HepG2 (cell line): ENCODE measurements around the gene THADA. TPM values are rescaled to one million over a fixed set of nuclear protein-coding genes. Genes with fewer than 3 reads are reported as not detected.
A peak's percentile ranks its signal among the peaks of the same experiment; 100 is the strongest.

ENCODE experiments used
- CAMTA2 ChIP-seq: sonication (generic); formaldehyde crosslinking; IDR thresholded peaks from 2 replicates; pipeline ENCODE4 v1.4.0; 2020; ENCODE audit warnings: mild to moderate bottlenecking, missing genetic modification reagents, borderline replicate concordance
- CENPBD1 ChIP-seq: sonication (generic); formaldehyde crosslinking; IDR thresholded peaks from 2 replicates; pipeline ENCODE4 v1.8.0; 2022; ENCODE audit warnings: missing genetic modification reagents, low read depth, mild to moderate bottlenecking, borderline replicate concordance
- FOXA3 ChIP-seq: IDR thresholded peaks from 2 replicates; pipeline ENCODE4 v1.6.1; 2016; ENCODE audit warnings: missing genetic modification reagents, missing compliant biosample characterization
- HOXA9 ChIP-seq: sonication (generic); formaldehyde crosslinking; IDR thresholded peaks from 2 replicates; pipeline ENCODE4 v1.8.1; 2022; ENCODE audit warnings: missing genetic modification reagents, mild to moderate bottlenecking, moderate library complexity, borderline replicate concordance
- KLF16 ChIP-seq, 2 experiments: sonication (generic) in 1 of 2; formaldehyde crosslinking in 1 of 2; IDR thresholded peaks; 2 replicates each; pipeline versions ENCODE4 v1.6.1 to v1.8.0; 2016 to 2023; ENCODE audit warnings: missing genetic modification reagents in 2 of 2, missing compliant biosample characterization in 1 of 2
- NR1H2 ChIP-seq: sonication (generic); formaldehyde crosslinking; IDR thresholded peaks from 2 replicates; pipeline ENCODE4 v1.8.1; 2022; ENCODE audit warnings: low read depth, missing genetic modification reagents, borderline replicate concordance
- YY1 ChIP-seq: IDR thresholded peaks from 2 replicates; pipeline ENCODE4 v1.6.1; 2011; ENCODE audit warnings: low read length, low read depth, moderate library complexity, mild to moderate bottlenecking; ENCODE audit not compliant: insufficient read depth, insufficient replicate concordance
- ZFX ChIP-seq: sonication (generic); formaldehyde crosslinking; IDR thresholded peaks from 2 replicates; pipeline ENCODE4 v1.4.0; 2020; ENCODE audit warnings: mild to moderate bottlenecking, low read depth, missing genetic modification reagents, moderate library complexity
- ZMAT3 ChIP-seq: sonication (generic); formaldehyde crosslinking; conservative IDR thresholded peaks from 2 replicates; pipeline ENCODE4 v1.7.0; 2021; ENCODE audit warnings: missing genetic modification reagents
- ZNF292 ChIP-seq: sonication (generic); formaldehyde crosslinking; IDR thresholded peaks from 2 replicates; pipeline ENCODE4 v1.8.1; 2022; ENCODE audit warnings: mild to moderate bottlenecking, low read depth, missing genetic modification reagents, borderline replicate concordance
- ZNF333 ChIP-seq: sonication (generic); formaldehyde crosslinking; IDR thresholded peaks from 2 replicates; pipeline ENCODE4 v1.4.0; 2020; ENCODE audit warnings: mild to moderate bottlenecking, missing genetic modification reagents, borderline replicate concordance
- ZNF572 ChIP-seq: sonication (generic); formaldehyde crosslinking; IDR thresholded peaks from 2 replicates; pipeline ENCODE4 v1.5.1; 2020; ENCODE audit warnings: mild to moderate bottlenecking, missing genetic modification reagents
- ZNF720 ChIP-seq: sonication (generic); formaldehyde crosslinking; IDR thresholded peaks from 2 replicates; pipeline ENCODE4 v1.4.0; 2020; ENCODE audit warnings: missing genetic modification reagents
- ZNF766 ChIP-seq: sonication (generic); formaldehyde crosslinking; IDR thresholded peaks from 2 replicates; pipeline ENCODE4 v1.5.0; 2020; ENCODE audit warnings: missing genetic modification reagents, borderline replicate concordance
- ZSCAN25 ChIP-seq: sonication (generic); formaldehyde crosslinking; IDR thresholded peaks from 2 replicates; pipeline ENCODE4 v1.8.0; 2022; ENCODE audit warnings: mild to moderate bottlenecking, missing genetic modification reagents
- ZSCAN29 ChIP-seq: sonication (generic); formaldehyde crosslinking; conservative IDR thresholded peaks from 2 replicates; pipeline ENCODE4 v1.4.0; 2020; ENCODE audit warnings: mild to moderate bottlenecking, missing genetic modification reagents
- polyA plus RNA-seq, 8 experiments: library from polyadenylated mRNA; depleted of rRNA in 3 of 8; stranded (reverse) in 7 of 8; unstranded in 1 of 8; fragments of >200 nt; fragmentation: Illumina TruSeq in 4 of 8; extraction: Trizol in 4 of 8; gene quantifications; 2 replicates each; pipeline versions ENCODE4 v1.2.1 to v1.2.3, GENCODE V29; 2011 to 2016; ENCODE audit warnings: low read depth in 4 of 8, missing spikeins in 1 of 8, mixed read lengths in 1 of 8; ENCODE audit not compliant: insufficient read depth in 1 of 8
- total RNA-seq, 5 experiments: library from RNA; depleted of rRNA; stranded (reverse); fragments of >200 nt; fragmentation: Illumina TruSeq; extraction: Trizol; gene quantifications; 2 replicates each; pipeline ENCODE4 v1.2.3, GENCODE V29; 2016; ENCODE audit warnings: low read depth in 1 of 5
- TF ChIP-seq, protein P1 (sequence below): sonication (generic); formaldehyde crosslinking; IDR thresholded peaks from 2 replicates; pipeline ENCODE4 v1.5.1; 2020; ENCODE audit warnings: mild to moderate bottlenecking, missing genetic modification reagents, moderate library complexity
- TF ChIP-seq, protein P2 (sequence below): sonication (generic); formaldehyde crosslinking; IDR thresholded peaks from 2 replicates; pipeline ENCODE4 v1.4.0; 2020; ENCODE audit warnings: missing genetic modification reagents, borderline replicate concordance
- TF ChIP-seq, protein P3 (sequence below): sonication (generic); formaldehyde crosslinking; IDR thresholded peaks from 2 replicates; pipeline ENCODE4 v1.5.0; 2020; ENCODE audit warnings: mild to moderate bottlenecking, missing genetic modification reagents, moderate library complexity

Gene THADA
- total and polyA plus RNA-seq, 2 of the 13 experiments (the other 11 are each of a cell fraction or from before 2014, with no cell fraction given), result 12.7 to 21.7 TPM

GRCh38 chr2:43199492-43200488, 396.0 kb downstream of the THADA start (continued):
- TF ChIP-seq, protein P1, sequence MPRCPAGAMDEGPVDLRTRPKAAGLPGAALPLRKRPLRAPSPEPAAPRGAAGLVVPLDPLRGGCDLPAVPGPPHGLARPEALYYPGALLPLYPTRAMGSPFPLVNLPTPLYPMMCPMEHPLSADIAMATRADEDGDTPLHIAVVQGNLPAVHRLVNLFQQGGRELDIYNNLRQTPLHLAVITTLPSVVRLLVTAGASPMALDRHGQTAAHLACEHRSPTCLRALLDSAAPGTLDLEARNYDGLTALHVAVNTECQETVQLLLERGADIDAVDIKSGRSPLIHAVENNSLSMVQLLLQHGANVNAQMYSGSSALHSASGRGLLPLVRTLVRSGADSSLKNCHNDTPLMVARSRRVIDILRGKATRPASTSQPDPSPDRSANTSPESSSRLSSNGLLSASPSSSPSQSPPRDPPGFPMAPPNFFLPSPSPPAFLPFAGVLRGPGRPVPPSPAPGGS (CRISPR knock-in tag), result 0 out of 2 replicates have a peak, but pooled peaks have one; percentile 19
- TF ChIP-seq HOXA9, result no peak
- TF ChIP-seq ZNF572 (CRISPR knock-in tag), result peak; percentile 85; the same call in 1 of the 2 replicates
- TF ChIP-seq ZNF292, result peak; percentile 96
- peak; percentile 94 for TF ChIP-seq ZSCAN25 (CRISPR knock-in tag)
- TF ChIP-seq ZSCAN29 (CRISPR knock-in tag), result peak; percentile 70; the same call in 1 of the 2 replicates
- peak; percentile 55 for TF ChIP-seq FOXA3
- peak; percentile 95 for TF ChIP-seq ZFX (CRISPR knock-in tag)
- 0 out of 2 replicates have a peak, but pooled peaks have one; percentile 29 for TF ChIP-seq CAMTA2 (CRISPR knock-in tag)
- TF ChIP-seq KLF16 (CRISPR knock-in tag; IDR thresholded peaks at IDR 0.05), result 0 out of 4 replicates have a peak, but pooled peaks of 1 of the 2 experiments have one; percentile 70
- TF ChIP-seq NR1H2 (CRISPR knock-in tag), result 0 out of 2 replicates have a peak, but pooled peaks have one; percentile 10
- TF ChIP-seq, protein P2, sequence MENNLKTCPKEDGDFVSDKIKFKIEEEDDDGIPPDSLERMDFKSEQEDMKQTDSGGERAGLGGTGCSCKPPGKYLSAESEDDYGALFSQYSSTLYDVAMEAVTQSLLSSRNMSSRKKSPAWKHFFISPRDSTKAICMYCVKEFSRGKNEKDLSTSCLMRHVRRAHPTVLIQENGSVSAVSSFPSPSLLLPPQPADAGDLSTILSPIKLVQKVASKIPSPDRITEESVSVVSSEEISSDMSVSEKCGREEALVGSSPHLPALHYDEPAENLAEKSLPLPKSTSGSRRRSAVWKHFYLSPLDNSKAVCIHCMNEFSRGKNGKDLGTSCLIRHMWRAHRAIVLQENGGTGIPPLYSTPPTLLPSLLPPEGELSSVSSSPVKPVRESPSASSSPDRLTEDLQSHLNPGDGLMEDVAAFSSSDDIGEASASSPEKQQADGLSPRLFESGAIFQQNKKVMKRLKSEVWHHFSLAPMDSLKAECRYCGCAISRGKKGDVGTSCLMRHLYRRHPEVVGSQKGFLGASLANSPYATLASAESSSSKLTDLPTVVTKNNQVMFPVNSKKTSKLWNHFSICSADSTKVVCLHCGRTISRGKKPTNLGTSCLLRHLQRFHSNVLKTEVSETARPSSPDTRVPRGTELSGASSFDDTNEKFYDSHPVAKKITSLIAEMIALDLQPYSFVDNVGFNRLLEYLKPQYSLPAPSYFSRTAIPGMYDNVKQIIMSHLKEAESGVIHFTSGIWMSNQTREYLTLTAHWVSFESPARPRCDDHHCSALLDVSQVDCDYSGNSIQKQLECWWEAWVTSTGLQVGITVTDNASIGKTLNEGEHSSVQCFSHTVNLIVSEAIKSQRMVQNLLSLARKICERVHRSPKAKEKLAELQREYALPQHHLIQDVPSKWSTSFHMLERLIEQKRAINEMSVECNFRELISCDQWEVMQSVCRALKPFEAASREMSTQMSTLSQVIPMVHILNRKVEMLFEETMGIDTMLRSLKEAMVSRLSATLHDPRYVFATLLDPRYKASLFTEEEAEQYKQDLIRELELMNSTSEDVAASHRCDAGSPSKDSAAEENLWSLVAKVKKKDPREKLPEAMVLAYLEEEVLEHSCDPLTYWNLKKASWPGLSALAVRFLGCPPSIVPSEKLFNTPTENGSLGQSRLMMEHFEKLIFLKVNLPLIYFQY (CRISPR knock-in tag), result peak; percentile 96
- TF ChIP-seq, protein P3, sequence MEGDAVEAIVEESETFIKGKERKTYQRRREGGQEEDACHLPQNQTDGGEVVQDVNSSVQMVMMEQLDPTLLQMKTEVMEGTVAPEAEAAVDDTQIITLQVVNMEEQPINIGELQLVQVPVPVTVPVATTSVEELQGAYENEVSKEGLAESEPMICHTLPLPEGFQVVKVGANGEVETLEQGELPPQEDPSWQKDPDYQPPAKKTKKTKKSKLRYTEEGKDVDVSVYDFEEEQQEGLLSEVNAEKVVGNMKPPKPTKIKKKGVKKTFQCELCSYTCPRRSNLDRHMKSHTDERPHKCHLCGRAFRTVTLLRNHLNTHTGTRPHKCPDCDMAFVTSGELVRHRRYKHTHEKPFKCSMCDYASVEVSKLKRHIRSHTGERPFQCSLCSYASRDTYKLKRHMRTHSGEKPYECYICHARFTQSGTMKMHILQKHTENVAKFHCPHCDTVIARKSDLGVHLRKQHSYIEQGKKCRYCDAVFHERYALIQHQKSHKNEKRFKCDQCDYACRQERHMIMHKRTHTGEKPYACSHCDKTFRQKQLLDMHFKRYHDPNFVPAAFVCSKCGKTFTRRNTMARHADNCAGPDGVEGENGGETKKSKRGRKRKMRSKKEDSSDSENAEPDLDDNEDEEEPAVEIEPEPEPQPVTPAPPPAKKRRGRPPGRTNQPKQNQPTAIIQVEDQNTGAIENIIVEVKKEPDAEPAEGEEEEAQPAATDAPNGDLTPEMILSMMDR (CRISPR knock-in tag), result peak; percentile 62
- 0 out of 2 replicates have a peak, but pooled peaks have one; percentile 63 for TF ChIP-seq ZNF720 (CRISPR knock-in tag)
- TF ChIP-seq ZNF766 (CRISPR knock-in tag), result 0 out of 2 replicates have a peak, but pooled peaks have one; percentile 23
- peak; percentile 80; the same call in 1 of the 2 replicates for TF ChIP-seq ZNF333
- peak; percentile 65; the same call in 1 of the 2 replicates for TF ChIP-seq ZMAT3 (CRISPR knock-in tag)
- TF ChIP-seq YY1, result no peak
- TF ChIP-seq CENPBD1 (CRISPR knock-in tag), result no peak
